GM21423 (cell line): ENCODE measurements around the gene FAM50B.

ENCODE experiments used
- ATAC-seq: cut with Tn5 transposase; IDR thresholded peaks from one replicate; pipeline ENCODE4 v1.9.1; 2021; ENCODE audit warnings: mild to moderate bottlenecking, moderate library complexity; ENCODE audit not compliant: unreplicated experiment

FAM50B gene

DNA sequence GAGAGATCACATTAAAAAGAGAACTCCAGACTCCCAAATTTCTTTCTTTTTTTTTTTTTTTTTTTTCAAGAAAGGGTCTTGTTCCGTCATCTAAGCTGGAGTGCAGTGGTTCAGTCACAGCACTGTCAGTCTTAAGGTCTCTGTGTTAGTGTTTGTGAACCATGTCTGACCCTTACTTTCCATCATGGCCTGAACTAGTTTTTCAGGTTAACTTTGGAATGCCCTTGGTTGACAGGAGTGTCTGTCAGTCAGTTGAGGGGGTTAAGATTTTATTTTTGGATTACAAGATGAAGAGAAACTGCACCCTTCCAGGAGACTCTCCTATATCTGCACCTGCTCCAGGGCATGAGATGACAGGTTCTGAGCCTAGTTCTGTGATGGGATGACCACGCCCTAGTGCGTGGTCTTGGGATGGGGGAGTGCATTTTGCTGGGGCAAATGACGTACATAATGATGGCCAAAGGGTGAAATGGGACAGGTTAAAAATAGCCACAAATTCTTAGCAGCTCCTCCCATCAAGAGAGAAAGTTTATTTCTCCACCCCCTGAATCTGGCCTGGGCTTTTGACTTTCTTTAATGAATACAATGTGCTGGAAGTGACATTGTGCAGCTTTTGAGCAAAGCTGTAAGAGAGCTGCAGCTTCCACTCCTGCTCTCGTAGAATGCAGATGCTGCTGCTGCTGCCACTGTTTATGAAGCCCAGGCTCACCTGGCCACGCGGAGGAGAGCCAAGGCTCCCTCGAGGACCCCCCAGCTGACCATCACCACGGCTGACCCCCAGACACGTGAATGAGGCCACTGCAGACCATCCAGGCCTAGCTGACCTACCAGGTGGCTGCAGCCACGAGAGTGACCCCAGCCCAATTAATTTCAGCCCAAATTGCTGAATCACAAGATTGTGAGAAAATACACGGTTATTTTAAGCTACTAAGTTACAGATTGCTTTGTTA lies 29.7 kb upstream of the FAM50B start:
- ATAC-seq = no peak

DNA sequence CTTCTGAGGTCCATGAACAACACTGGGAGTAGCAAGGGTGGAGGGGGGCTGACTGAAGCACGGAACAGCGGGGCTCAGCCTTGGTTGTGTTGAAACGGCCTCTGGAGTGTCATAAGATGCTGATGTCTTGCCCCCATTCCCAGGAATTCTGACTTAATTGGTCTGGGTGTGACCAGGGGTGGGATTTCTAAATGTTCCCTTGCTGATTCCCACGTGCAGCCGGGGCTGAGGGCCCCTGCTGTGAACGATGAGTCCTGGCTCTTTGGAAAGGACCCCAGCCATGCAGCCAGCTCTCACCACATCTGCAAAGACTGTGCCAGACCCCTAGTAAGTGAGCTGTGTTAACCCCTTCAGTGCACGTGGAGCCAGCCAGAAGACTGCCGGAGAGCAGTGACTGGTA lies 28.6 kb upstream of the FAM50B start:
- no peak for ATAC-seq

DNA sequence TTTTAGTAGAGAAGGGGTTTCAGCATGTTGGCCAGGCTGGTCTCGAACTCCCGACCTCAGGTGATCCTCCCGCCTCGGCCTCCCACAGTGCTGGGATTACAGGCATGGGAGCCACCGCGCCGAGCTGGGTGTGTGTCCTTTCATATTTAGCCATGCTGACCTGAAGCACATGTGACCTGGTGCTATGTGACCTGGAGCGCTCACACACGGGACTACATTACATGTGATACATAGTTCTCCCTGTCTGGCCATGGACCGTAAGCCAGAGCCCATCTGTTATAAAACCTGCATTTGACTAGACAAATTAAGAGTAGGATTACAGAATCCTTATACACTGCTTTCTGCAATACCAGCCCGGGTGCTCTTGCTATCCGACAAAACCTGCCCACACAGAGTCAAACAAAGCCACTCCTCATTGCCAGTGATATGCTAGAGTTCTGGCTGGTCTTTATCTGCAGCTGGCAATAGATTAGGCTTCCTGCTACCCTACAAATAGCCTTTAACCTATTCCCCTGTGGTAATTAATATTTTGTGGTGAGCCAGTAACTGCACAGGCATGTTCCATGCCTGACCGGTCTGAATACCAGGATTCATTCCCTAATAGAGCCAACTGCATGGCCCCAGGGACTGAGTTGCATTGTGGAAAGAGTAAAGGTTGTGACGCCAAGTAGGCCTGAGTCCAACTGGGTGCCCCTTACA lies 26.3 kb upstream of the FAM50B start:
- no peak for ATAC-seq

DNA sequence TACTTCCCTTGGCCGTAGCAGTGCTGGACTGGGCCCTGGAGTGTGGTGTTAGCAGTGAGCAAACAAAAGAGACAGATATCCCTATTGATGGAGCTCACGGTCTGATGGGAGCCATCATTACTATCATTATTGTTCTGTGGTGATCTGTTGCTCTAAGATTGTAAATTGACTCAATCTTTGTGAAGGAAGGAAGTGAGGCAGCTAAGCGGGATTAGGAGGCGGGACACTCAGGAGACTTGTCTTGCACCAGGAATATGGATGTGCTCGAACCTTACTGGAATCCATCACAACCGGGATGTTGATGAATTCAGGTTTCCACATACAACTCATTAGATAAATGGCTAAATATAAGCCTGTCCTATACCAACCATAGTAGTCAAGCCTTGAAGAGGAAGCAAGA lies 25.5 kb upstream of the FAM50B start:
- ATAC-seq = no peak

DNA sequence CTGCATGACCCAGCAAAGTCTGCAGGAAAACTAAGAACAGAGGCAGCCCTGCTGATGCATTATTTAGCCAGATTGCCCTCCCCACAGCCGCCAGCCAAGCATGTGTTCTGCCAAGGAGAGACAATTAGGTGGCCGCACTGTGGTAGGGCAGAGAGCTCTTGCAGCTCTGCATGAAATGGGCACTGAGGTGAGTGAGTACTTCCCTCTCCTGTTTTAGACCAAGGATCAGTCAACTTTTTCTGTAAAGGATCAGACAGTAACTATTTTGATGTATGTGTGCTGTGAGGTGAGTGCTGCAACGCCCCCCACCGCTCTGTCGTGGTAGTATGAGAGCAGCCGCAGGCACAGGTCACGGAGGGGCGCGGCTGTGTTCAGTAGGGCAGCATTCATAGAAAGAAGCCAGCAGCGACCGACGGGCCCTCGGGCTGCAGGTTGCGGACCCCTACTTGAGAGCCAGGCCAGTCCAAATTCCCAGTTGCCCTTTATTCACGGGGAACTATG lies 23.8 kb upstream of the FAM50B start:
- no peak for ATAC-seq

DNA sequence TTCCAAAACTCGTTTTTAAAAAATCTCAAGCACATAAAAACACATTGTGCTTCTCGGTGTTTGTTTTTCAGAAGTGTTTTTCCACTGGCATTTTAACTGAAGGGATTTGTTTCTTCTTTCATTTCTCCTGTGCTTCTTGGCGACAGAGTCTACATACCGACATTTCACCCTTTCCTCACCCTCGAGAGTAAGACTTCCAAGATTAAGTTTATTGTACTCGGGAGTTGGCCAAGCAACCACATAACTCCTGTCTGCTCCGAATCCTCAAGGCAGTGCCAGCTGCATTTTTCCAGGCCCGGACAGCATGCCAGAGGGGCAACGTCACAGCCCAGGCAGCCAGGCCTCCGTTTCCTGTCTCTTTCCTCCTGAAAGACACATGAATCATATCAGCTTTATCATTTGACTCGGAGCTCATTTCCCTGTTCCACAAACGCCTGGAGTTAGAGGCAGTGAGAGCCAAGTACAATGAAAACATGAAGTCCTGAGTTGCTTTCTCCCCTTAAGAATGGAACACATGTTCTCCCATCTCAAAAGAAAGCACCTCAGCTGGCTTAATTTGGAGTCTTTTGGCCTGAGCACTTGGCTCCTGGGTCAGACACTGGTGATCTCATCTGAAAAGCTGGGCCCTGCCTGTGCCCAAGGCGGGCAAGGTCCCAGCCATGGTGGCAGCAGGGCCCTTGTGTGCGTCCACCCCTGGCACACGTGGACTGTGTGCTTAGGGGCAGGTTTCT lies 23.2 kb upstream of the FAM50B start:
- no peak for ATAC-seq

DNA sequence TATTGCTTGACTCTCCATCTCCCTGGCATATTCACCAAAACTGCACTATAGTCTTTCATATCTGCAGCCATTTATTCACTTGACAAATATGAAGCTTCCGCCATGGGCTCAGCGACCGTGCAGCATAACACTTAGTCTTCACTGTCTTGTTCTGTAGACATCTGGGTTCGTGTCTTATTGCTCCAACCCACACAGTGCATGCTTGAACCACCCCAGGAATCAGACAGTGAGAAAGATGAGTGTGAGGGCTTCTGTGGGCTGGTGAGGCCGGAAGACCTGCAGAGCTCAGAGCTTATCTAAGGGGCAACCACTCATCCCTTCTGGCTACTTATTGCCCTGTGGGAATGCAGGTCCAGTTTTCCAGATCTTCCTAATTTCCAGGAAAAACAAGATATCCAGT lies 19.9 kb upstream of the FAM50B start:
- no peak for ATAC-seq

DNA sequence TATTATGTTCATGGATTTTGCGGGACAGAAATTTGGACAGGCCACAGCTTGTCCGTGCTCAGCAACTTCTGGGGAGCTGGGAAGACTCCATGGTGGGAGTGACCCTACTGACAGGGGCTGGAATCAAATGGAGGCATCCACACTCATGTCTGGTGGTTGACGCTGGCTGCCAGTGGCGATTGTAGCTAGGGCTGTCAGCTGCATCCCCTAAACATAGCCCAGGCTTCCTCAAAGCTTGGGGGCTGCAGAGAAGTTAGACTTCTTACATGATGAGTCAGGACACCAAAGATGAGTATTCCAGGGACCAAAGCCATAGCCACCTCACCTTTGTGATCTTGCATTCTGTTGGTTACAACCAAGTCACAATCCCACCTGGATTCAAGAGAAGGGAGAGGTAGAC lies 18.4 kb upstream of the FAM50B start:
- ATAC-seq = no peak

DNA sequence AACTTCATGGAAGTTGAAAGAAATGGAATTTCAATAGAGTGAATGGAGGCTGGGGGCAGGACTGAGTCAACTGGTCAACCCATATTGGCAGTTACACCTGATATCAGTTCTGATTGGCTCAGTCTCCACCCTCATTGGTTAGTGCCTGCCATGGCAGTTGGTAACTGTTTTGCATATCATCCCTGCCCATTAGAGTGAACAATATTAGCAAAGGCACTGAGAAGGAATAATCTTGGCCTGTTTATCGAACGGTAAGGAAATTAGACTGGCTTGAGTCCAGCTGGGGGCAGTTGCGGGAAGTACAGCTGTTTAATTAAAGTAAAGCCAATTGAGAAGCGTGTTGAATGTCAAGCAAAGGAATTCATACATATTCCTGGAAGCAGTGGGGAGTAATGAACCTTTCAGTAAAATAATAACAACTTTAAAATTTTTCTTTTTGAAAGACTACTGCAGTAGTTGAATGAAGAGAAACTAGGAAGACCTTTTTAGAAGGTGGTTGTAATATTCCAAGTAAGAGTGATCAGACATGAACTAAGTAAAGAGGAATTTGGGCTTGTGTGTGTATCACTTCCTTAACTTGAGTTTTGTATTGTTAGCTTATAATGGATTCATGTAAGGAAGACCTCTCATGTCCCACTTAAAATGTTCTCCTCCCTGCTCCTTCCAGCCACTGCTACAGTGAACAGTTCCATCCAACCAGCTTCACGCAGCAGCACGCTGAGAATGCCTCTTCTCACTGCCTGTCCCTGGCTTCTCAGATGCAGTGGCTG lies 17.2 kb upstream of the FAM50B start:
- ATAC-seq = no peak

DNA sequence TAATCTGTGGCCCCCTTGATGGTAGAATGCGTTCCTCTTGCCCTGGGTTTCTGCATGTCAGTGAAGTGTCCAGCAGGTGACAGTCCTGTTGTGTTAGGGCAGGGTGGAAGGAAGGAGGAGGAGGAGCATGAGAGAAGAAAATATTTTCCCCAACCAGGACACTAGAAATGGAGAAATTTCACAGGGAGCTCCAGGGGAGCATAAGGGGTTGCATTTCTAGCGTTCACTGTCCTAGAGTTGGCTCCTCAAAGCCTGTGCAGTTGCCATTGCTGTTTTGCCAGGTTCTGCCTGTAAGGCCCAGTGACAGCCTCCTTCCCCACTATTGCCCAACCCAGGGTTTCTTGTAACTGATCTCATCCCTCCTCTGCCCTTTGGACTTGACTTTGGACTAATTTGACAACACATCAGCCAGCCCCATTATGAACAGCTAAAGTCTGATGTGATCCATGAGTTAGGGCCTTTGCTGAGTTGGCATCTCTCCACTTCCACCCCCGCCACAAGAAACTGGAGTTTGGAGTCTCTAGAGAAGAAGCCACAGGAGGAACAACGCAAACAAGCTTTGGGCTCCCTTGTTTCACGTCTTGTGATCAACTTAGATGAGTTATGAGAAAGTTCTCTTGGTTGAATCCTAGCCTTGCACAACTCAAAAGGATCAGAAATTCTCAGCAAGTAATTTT lies 14.0 kb upstream of the FAM50B start:
- no peak for ATAC-seq

DNA sequence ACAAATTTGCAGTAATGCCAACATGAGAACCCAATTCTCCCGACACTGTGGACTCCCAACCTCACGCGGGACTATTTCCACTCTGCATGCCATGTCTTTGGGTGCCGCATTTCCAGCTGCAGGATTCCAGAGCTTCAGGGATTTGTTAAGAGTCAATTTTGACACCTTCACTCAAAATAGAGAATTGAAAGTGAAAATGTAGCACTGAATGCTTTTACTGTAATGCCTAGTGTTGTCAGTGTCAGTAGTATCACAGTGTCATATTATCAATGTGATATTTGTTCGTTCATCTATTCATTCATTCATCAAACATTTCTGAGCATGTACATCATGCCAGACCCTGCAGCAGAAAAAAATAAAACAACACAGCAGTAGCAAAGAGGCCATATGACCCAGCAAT lies 13.4 kb upstream of the FAM50B start:
- ATAC-seq = no peak

DNA sequence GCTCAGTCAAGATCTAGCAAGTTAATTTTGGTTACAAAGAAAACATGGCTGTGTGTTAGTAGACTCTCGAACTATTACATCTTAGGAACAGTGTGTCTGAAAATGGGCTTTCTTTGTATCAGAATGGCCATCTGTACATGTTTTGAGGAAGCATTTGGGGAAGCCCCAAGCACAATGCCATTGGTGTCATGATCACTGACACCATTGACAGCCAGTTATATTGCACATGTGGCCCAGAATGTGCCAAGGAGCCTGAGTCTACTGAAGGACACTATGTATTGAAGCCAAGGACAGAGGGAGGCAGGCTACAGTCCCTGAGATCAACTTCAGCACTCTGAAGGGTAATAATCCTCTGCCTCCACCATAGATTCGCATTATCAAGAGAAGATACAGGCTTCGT lies 12.6 kb upstream of the FAM50B start:
- no peak for ATAC-seq

DNA sequence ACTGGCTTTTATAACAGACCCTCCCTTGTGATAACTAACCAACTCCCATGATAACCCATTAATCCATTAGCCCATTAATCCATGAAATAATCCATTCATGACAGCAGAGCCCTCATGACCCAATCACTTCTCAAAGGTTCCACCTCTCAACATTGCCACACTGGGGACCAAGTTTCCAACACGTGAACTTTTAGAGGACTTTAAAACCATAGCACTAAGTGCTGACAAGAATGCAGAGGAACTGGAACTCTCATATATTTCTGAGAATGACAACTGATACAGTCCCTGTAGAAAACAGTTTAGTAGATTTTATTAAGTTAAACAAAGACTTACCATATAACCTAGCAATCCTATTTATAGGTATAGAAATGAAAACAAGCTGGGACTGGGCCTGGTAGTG lies 11.4 kb upstream of the FAM50B start:
- ATAC-seq = no peak

DNA sequence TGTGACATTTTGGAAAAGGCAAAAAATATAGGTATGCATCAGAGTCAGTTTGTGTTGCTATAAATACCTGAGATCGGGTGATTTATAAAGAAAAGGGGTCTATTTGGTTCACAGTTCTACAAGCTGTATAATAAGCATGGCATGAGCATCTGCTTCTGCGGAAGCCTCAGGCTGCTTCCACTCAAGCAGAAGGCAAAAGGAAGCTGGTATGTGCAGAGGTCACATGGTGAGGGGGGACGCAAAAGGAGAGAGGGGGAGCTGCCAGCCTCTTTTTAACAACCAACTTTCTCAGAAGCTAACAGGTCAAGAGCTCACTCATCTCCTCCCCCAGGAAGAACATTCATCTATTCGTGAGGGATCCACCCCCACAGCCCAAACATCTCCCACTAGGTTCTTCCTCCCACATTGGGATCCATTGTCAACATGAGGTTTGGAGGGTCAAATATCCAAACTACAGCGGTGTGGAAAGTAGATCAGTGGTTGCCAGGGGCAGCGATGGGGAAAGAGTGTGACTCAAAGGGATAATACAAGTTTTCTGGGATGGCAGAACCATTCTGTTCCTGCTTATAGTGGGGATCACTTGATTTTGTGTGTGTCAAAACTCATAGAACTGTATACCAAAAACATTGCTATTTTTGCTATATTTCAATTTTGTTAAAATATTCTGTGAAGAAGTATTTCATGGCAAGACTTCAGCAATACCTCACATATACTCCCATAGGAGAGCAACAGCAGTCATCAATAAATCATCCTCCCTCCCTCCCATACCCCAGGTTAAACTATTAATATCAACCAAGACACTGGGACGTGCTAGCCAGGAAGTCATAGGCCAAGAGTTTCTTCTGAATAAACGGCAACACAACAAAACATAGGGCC lies 9.9 kb upstream of the FAM50B start:
- ATAC-seq = no peak

DNA sequence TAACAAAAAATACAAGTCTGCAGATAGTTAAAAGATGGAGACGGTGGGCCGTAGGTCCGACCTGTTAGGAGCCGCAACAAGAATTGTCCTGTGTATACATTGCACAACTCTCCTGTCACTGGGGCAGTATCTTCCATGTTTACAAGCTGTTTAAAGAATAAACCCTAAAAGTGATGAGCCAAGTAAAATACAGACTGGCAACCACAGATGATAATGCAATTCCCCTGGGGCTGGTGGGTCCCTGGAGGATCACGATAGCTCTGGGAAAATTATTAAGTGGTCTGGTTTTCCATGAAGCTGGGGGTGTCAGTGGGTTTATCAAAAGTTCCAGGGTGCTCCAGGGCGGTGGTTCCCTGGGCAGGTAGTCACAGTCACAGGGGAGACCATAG lies 8.1 kb upstream of the FAM50B start:
- no peak for ATAC-seq

DNA sequence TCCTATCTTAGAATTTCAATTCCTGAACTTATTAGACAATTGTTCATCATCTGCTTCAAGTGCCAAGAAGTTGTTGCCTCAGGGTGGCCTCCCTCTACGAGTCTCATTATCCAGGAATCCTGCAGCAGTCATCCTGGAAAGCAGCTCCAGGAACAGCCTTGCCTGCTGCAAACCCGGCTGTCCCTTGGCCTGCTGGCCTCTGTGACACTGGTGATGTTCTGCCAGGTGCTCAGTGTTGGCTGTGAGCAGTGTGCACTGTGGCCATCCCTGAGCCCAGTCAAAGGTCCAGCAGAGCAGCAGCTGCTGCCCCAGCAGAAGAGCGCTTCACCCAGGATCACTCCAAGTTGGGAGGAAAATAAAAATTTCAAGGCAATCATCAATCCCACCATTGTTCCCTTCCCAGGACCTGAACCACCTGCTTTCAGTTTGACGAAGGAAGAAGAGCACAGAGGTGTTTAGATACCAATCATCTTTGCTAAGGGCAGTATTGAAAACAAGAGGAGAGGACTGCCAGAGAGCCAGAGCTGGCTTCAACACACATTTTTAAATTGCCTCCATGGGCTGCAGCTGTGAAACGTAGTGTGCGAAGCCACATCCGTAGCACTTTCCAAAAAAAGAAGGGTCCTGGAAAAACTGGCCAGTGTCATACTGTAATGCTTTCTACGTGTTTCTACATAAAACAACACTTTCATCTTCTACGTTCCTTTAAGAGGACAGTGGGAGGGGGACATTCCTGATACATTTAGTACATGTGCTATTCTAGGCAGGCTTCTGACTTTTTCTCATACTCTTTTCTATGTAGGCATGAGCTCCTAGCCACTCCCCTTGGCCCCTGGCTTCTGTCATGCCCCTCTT lies 7.2 kb upstream of the FAM50B start:
- ATAC-seq = no peak

DNA sequence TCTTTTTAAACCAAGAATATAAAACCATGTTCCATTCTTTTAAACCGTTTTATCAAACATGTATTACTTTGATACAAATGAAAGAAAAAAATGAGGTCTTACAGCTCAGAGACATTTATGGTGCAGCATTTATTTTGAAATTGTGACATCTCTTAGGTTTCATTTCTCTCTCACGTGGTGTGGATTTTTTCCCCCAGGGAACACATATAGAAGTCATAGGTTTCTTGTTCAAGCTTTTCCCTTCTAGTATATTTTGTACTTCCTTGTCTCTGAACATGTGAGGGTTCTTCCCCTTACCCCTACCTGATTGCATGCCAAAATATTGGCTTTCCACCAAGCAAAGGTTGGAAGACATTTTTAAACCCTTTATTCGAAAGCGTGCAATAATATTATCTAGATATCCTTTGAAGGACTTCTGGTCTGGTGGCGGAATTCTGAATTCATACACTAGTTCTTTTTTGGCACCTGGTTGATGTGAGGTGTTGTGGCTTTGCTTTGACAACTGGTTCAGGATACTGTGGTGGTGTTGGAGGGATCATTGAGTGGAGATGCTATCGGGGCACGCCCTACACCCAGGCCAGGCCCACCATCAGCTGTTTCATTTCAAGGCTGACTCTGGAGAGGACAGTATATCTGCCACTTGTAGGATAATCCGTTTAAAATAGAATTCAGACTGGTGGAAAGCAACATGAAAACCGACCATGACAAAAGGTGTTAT lies 5.6 kb upstream of the FAM50B start:
- ATAC-seq = no peak

DNA sequence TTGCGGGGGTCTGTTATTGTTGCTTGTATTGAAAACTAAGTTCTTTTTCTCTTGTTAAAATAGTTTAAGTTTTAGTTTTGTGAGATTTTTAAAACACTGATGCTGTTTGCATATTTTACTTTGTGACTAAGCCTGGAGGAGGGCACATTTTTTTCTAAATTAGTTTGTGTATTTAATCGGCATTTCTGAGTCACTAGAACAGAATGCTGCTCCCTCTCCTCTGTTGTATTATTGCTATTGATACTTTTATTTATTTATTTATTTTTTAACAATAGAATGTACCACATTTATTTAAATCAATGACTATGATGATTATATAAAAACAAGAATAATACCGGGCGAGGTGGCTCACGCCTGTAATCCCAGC lies 5.1 kb upstream of the FAM50B start:
- no peak for ATAC-seq
